Activated naive CD4-positive, alpha-beta T cell treated with anti-CD3 and anti-CD28 coated beads for 36 hours (primary cell): Measurements from ENCODE around the gene CHAD. TPM values are rescaled to one million over a fixed set of nuclear protein-coding genes. Genes with fewer than 3 reads are reported as not detected.

Source experiments
- CTCF ChIA-PET: fragments of 350-600 bp; sonication (Branson Sonifier 250); formaldehyde crosslinking; loops from one replicate; lab custom pipeline; 2021; ENCODE audit warnings: antibody characterized with exemption; lab: Charles Lee
- DNase-seq: peaks from one replicate; pipeline ENCODE4 v3.0.0-alpha.2; 2020
- H3K27ac Mint-ChIP-seq: one replicate; pipeline ENCODE4 v1.8.0; 2021; ENCODE audit warnings: mild to moderate bottlenecking, mixed read lengths
- H3K27me3 Mint-ChIP-seq: one replicate; pipeline ENCODE4 v1.8.0; 2021; ENCODE audit warnings: low read depth, mixed read lengths
- H3K36me3 Mint-ChIP-seq: one replicate; pipeline ENCODE4 v1.8.0; 2021; ENCODE audit warnings: low read depth, mixed read lengths
- H3K4me1 Mint-ChIP-seq: one replicate; pipeline ENCODE4 v1.8.0; 2021; ENCODE audit warnings: low read depth, mixed read lengths
- H3K4me3 Mint-ChIP-seq: one replicate; pipeline ENCODE4 v1.8.0; 2021; ENCODE audit warnings: mild to moderate bottlenecking, moderate library complexity, mixed read lengths
- H3K9me3 Mint-ChIP-seq: one replicate; pipeline ENCODE4 v1.8.0; 2021; ENCODE audit warnings: mixed read lengths
- intact Hi-C: fragments of 100-400 bp; cut with micrococcal nuclease; formaldehyde crosslinking; loops from one replicate; pipeline ENCODE4 v1.15.1; 2023
- total RNA-seq, 2 experiments: library from RNA; stranded (reverse); gene quantifications; one replicate each; pipeline ENCODE4 v1.2.3, GENCODE V29; 2021

CHAD gene
- total RNA-seq, 2 experiments from 2014 or later, result not detected

- intact Hi-C loops, result no loop called here
- Mint-ChIP-seq H3K27me3 (peaks cover 14% of the 10 kb centered on the region), H3K4me3 (no peak overlapping the region), H3K36me3 (peaks cover 1% of the 10 kb centered on the region), H3K27ac (no peak overlapping the region), H3K4me1 (peaks cover 6% of the 10 kb centered on the region), H3K9me3 (no peaks in the 10 kb centered on the region)
- no peak for DNase-seq
- CTCF ChIA-PET, result interaction anchor here (1.3 kb wide), 1 partner anchor 9 kb away, joined by 3 read pairs; no protein-coding TSS in a partner anchor
These were observed 1.7 kb upstream of the CHAD start for GRCh38 chr17:50470426-50470825.

- no peak for DNase-seq
- Mint-ChIP-seq H3K9me3 (no peaks in the 10 kb centered on the region), H3K27me3 (peaks cover 14% of the 10 kb centered on the region), H3K27ac (no peak overlapping the region), H3K4me1 (peaks cover 6% of the 10 kb centered on the region), H3K4me3 (no peak overlapping the region), H3K36me3 (peaks cover 1% of the 10 kb centered on the region)
- intact Hi-C loops, result no loop called here
- CTCF ChIA-PET, result interaction anchor here (0.6 to 1.3 kb wide), 2 partner anchors 10 to 17 kb away, joined by 3 read pairs; no protein-coding TSS in a partner anchor
These were observed 1.1 kb upstream of the CHAD start for GRCh38 chr17:50469671-50470305.

- no peak overlapping the region for H3K4me3 Mint-ChIP-seq
- peaks cover 1% of the 10 kb centered on the region for H3K36me3 Mint-ChIP-seq
- H3K9me3 Mint-ChIP-seq, result no peaks in the 10 kb centered on the region
- no peak overlapping the region for H3K27ac Mint-ChIP-seq
- intact Hi-C loops, result no loop called here
- peaks cover 14% of the 10 kb centered on the region for H3K27me3 Mint-ChIP-seq
- H3K4me1 Mint-ChIP-seq, result peaks cover 6% of the 10 kb centered on the region
- no peak for DNase-seq
- CTCF ChIA-PET, result interaction anchor here (0.6 kb wide), 1 partner anchor 17 kb away, joined by 3 read pairs; no protein-coding TSS in a partner anchor
These were observed 527 bp upstream of the CHAD start for GRCh38 chr17:50469208-50469605.

GRCh38 chr17:50467855-50468303 is 801 bp downstream of the CHAD start:
- peaks cover 1% of the 10 kb centered on the region for H3K36me3 Mint-ChIP-seq
- CTCF ChIA-PET, result interaction anchor here (0.6 to 1.0 kb wide), 3 partner anchors 12 to 34 kb away, joined by 3 read pairs; no protein-coding TSS in a partner anchor
- no peak for DNase-seq
- H3K9me3 Mint-ChIP-seq, result no peaks in the 10 kb centered on the region
- no peak overlapping the region for H3K27ac Mint-ChIP-seq
- no peak overlapping the region for H3K4me3 Mint-ChIP-seq
- intact Hi-C loops, result no loop called here
- H3K4me1 Mint-ChIP-seq, result peaks cover 6% of the 10 kb centered on the region
- peaks cover 14% of the 10 kb centered on the region for H3K27me3 Mint-ChIP-seq

- Mint-ChIP-seq H3K4me1 (peaks cover 6% of the 10 kb centered on the region), H3K27ac (no peak overlapping the region), H3K9me3 (no peaks in the 10 kb centered on the region), H3K36me3 (peaks cover under 1% of the 10 kb centered on the region), H3K4me3 (no peak overlapping the region), H3K27me3 (peaks cover 14% of the 10 kb centered on the region)
- no peak for DNase-seq
- intact Hi-C loops, result no loop called here
- CTCF ChIA-PET, result interaction anchor here (1.0 kb wide), 1 partner anchor 12 kb away, joined by 3 read pairs; no protein-coding TSS in a partner anchor
These were observed 1.4 kb downstream of the CHAD start for GRCh38 chr17:50467114-50467854.

GRCh38 chr17:50466371-50467113 is 2.1 kb downstream of the CHAD start:
- intact Hi-C loops, result no loop called here
- Mint-ChIP-seq H3K4me3 (no peak overlapping the region), H3K27me3 (peaks cover 14% of the 10 kb centered on the region), H3K4me1 (peaks cover 6% of the 10 kb centered on the region), H3K27ac (no peak overlapping the region), H3K9me3 (no peaks in the 10 kb centered on the region), H3K36me3 (no peaks in the 10 kb centered on the region)
- no peak for DNase-seq
- CTCF ChIA-PET, result interaction anchor here (0.9 kb wide), 1 partner anchor 166 kb away, joined by 4 read pairs; no protein-coding TSS in a partner anchor

- Mint-ChIP-seq H3K4me1 (peaks cover 6% of the 10 kb centered on the region), H3K4me3 (no peak overlapping the region), H3K27ac (no peak overlapping the region), H3K9me3 (no peaks in the 10 kb centered on the region), H3K36me3 (no peaks in the 10 kb centered on the region), H3K27me3 (peaks cover 14% of the 10 kb centered on the region)
- DNase-seq, result no peak
- CTCF ChIA-PET, result interaction anchor here (0.7 to 1.2 kb wide), 3 partner anchors 68 to 167 kb away, joined by 3 to 4 read pairs (median 3); partner anchors contain the start of gene LRRC59
- intact Hi-C loops, result no loop called here
These were observed 3.0 kb downstream of the CHAD start for GRCh38 chr17:50465635-50466034.

- Mint-ChIP-seq H3K4me3 (no peak overlapping the region), H3K27me3 (peaks cover 14% of the 10 kb centered on the region), H3K9me3 (no peaks in the 10 kb centered on the region), H3K27ac (no peak overlapping the region), H3K4me1 (peaks cover 6% of the 10 kb centered on the region), H3K36me3 (no peaks in the 10 kb centered on the region)
- DNase-seq, result no peak
- CTCF ChIA-PET, result interaction anchor here (1.2 kb wide), 1 partner anchor 103 kb away, joined by 3 read pairs; no protein-coding TSS in a partner anchor
- intact Hi-C loops, result no loop called here
These were observed 3.5 kb downstream of the CHAD start for GRCh38 chr17:50465171-50465570.

GRCh38 chr17:50464736-50465135 is 3.9 kb downstream of the CHAD start:
- DNase-seq, result no peak
- CTCF ChIA-PET, result interaction anchor here (1.2 kb wide), 1 partner anchor 103 kb away, joined by 3 read pairs; no protein-coding TSS in a partner anchor
- no peak overlapping the region for H3K4me3 Mint-ChIP-seq
- no peaks in the 10 kb centered on the region for H3K9me3 Mint-ChIP-seq
- peaks cover 6% of the 10 kb centered on the region for H3K4me1 Mint-ChIP-seq
- no peak overlapping the region for H3K27ac Mint-ChIP-seq
- peaks cover 14% of the 10 kb centered on the region for H3K27me3 Mint-ChIP-seq
- no peaks in the 10 kb centered on the region for H3K36me3 Mint-ChIP-seq
- intact Hi-C loops, result no loop called here

- no peak overlapping the region for H3K27ac Mint-ChIP-seq
- intact Hi-C loops, result no loop called here
- DNase-seq, result no peak
- CTCF ChIA-PET, result no interaction called here
- H3K27me3 Mint-ChIP-seq, result peaks cover 11% of the 10 kb centered on the region
- H3K9me3 Mint-ChIP-seq, result no peaks in the 10 kb centered on the region
- H3K36me3 Mint-ChIP-seq, result no peaks in the 10 kb centered on the region
- no peak overlapping the region for H3K4me3 Mint-ChIP-seq
- H3K4me1 Mint-ChIP-seq, result peaks cover 5% of the 10 kb centered on the region
These were observed 4.6 kb downstream of the CHAD start for GRCh38 chr17:50464121-50464520.

GRCh38 chr17:50462446-50462845 is 6.2 kb downstream of the CHAD start:
- no peak for DNase-seq
- Mint-ChIP-seq H3K36me3 (no peaks in the 10 kb centered on the region), H3K4me1 (no peaks in the 10 kb centered on the region), H3K4me3 (no peak overlapping the region), H3K9me3 (no peaks in the 10 kb centered on the region), H3K27me3 (peaks cover under 1% of the 10 kb centered on the region), H3K27ac (no peak overlapping the region)
- intact Hi-C loops, result no loop called here
- CTCF ChIA-PET, result no interaction called here
